ENCODE measurements around the gene AUTS2.

AUTS2 gene

GRCh38 chr7:70292716-70293115 is 694.4 kb downstream of the AUTS2 start:
- no peak for DNase-seq

GRCh38 chr7:70294211-70294911 is 696.1 kb downstream of the AUTS2 start:
- no peak for DNase-seq

- DNase-seq: no peak
These were observed 700.7 kb downstream of the AUTS2 start for GRCh38 chr7:70298780-70299471.

GRCh38 chr7:70299472-70299807 is 701.2 kb downstream of the AUTS2 start:
- no peak for DNase-seq

GRCh38 chr7:70301673-70302185 is 703.5 kb downstream of the AUTS2 start:
- DNase-seq: no peak

GRCh38 chr7:70303309-70303708 is 705.0 kb downstream of the AUTS2 start:
- DNase-seq: no peak

- DNase-seq: no peak
These were observed 705.5 kb downstream of the AUTS2 start for GRCh38 chr7:70303780-70304179.

GRCh38 chr7:70306173-70306572 is 707.9 kb downstream of the AUTS2 start:
- DNase-seq: no peak

- DNase-seq: no peak
These were observed 709.4 kb downstream of the AUTS2 start for GRCh38 chr7:70307544-70308106.

- no peak for DNase-seq
These were observed 714.1 kb downstream of the AUTS2 start for GRCh38 chr7:70312336-70312735.

GRCh38 chr7:70313271-70313670 is 715.0 kb downstream of the AUTS2 start:
- DNase-seq: no peak

GRCh38 chr7:70313687-70314086 is 715.4 kb downstream of the AUTS2 start:
- no peak for DNase-seq

- no peak for DNase-seq
These were observed 715.9 kb downstream of the AUTS2 start for GRCh38 chr7:70314221-70314620.

- no peak for DNase-seq
These were observed 718.5 kb downstream of the AUTS2 start for GRCh38 chr7:70316745-70317144.

- DNase-seq: peak; percentile 19 to 75
These were observed 719.1 kb downstream of the AUTS2 start for GRCh38 chr7:70317356-70317755.

GRCh38 chr7:70318511-70318910 is 720.2 kb downstream of the AUTS2 start:
- DNase-seq: no peak

GRCh38 chr7:70319057-70319456 is 720.8 kb downstream of the AUTS2 start:
- DNase-seq: no peak

GRCh38 chr7:70321016-70321590 is 722.8 kb downstream of the AUTS2 start:
- DNase-seq: no peak

GRCh38 chr7:70322856-70323255 is 724.6 kb downstream of the AUTS2 start:
- peak; percentile 21 to 67 for DNase-seq

GRCh38 chr7:70325509-70326101 is 727.3 kb downstream of the AUTS2 start:
- DNase-seq: peak; percentile 55 to 86

- no peak for DNase-seq
These were observed 736.0 kb downstream of the AUTS2 start for GRCh38 chr7:70334295-70334694.

- DNase-seq: peak in 1 of 2 experiments; percentile 55
These were observed 736.6 kb downstream of the AUTS2 start for GRCh38 chr7:70334871-70335270.

- no peak for DNase-seq
These were observed 738.3 kb downstream of the AUTS2 start for GRCh38 chr7:70336536-70336935.
